ENCODE results near the gene CUL7.

DNA sequence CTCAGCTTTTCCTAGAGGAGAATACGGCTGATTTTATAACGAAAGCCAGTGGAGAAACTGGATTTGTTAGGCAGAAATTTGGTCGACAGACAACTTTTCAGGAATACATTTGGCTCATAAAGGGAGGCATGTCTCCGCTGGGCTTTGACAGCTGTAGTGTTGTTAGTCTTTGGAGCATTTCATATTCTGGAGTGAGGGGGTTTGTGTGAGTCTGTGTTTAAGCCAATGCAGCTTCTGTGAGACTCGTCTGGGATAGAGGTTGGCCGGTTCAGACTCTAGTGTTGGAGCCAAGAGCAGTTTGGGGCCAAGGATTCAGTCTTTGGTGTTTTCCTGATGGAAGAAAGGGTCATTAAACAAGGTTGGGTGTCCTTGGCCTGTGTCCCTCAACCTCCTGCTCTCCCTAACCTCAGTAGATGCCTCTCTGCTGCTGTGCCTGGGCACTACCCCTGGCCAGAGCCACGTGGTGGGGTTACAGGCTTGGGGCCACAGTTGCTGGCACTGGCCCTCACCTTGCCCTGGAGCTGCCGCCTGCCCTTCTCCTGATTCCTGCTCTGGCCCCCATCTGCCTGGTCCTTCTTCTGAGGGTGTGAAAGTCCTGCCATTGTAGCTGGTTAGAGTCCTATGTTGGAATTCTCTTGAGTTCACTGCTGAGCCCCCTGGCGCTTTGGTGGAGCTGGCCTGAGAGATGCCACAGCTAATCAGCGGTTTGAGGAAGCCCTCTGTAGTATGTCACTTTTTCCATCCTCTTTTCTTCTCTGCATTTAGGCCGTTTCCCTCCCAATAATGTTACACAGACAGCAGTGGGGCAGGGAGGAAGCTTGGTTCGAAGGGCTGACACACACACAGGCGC is 29.4 kb upstream of the CUL7 start:
- no peak for TF ChIP-seq FOXK1 (CRISPR knock-in tag; IDR thresholded peaks at IDR 0.05)
- TF ChIP-seq, protein P1, sequence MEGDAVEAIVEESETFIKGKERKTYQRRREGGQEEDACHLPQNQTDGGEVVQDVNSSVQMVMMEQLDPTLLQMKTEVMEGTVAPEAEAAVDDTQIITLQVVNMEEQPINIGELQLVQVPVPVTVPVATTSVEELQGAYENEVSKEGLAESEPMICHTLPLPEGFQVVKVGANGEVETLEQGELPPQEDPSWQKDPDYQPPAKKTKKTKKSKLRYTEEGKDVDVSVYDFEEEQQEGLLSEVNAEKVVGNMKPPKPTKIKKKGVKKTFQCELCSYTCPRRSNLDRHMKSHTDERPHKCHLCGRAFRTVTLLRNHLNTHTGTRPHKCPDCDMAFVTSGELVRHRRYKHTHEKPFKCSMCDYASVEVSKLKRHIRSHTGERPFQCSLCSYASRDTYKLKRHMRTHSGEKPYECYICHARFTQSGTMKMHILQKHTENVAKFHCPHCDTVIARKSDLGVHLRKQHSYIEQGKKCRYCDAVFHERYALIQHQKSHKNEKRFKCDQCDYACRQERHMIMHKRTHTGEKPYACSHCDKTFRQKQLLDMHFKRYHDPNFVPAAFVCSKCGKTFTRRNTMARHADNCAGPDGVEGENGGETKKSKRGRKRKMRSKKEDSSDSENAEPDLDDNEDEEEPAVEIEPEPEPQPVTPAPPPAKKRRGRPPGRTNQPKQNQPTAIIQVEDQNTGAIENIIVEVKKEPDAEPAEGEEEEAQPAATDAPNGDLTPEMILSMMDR (IDR thresholded peaks at IDR 0.05): no peak
- TF ChIP-seq NR3C1 (CRISPR knock-in tag; conservative IDR thresholded peaks at IDR 0.05; ENCODE audit: low read depth): no peak
- no peak for TF ChIP-seq TP53 (CRISPR knock-in tag; IDR thresholded peaks at IDR 0.05)
- no peak for TF ChIP-seq MYBL2 (CRISPR knock-in tag; IDR thresholded peaks at IDR 0.05)
- no peak for TF ChIP-seq GABPB1 (CRISPR knock-in tag; IDR thresholded peaks at IDR 0.05)
- TF ChIP-seq, protein P2, sequence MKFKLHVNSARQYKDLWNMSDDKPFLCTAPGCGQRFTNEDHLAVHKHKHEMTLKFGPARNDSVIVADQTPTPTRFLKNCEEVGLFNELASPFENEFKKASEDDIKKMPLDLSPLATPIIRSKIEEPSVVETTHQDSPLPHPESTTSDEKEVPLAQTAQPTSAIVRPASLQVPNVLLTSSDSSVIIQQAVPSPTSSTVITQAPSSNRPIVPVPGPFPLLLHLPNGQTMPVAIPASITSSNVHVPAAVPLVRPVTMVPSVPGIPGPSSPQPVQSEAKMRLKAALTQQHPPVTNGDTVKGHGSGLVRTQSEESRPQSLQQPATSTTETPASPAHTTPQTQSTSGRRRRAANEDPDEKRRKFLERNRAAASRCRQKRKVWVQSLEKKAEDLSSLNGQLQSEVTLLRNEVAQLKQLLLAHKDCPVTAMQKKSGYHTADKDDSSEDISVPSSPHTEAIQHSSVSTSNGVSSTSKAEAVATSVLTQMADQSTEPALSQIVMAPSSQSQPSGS (CRISPR knock-in tag; IDR thresholded peaks at IDR 0.05; ENCODE audit: borderline replicate concordance, low read depth): no peak
- TF ChIP-seq PRRX2 (CRISPR knock-in tag; IDR thresholded peaks at IDR 0.05): no peak
- no peak for TF ChIP-seq FOXJ3 (CRISPR knock-in tag; IDR thresholded peaks at IDR 0.05; ENCODE audit: borderline replicate concordance)
- TF ChIP-seq ELF4 (CRISPR knock-in tag; IDR thresholded peaks at IDR 0.05; ENCODE audit: low read depth): no peak
- no peak for TF ChIP-seq GTF2I (CRISPR knock-in tag; conservative IDR thresholded peaks at IDR 0.05)
- TF ChIP-seq, protein P3, sequence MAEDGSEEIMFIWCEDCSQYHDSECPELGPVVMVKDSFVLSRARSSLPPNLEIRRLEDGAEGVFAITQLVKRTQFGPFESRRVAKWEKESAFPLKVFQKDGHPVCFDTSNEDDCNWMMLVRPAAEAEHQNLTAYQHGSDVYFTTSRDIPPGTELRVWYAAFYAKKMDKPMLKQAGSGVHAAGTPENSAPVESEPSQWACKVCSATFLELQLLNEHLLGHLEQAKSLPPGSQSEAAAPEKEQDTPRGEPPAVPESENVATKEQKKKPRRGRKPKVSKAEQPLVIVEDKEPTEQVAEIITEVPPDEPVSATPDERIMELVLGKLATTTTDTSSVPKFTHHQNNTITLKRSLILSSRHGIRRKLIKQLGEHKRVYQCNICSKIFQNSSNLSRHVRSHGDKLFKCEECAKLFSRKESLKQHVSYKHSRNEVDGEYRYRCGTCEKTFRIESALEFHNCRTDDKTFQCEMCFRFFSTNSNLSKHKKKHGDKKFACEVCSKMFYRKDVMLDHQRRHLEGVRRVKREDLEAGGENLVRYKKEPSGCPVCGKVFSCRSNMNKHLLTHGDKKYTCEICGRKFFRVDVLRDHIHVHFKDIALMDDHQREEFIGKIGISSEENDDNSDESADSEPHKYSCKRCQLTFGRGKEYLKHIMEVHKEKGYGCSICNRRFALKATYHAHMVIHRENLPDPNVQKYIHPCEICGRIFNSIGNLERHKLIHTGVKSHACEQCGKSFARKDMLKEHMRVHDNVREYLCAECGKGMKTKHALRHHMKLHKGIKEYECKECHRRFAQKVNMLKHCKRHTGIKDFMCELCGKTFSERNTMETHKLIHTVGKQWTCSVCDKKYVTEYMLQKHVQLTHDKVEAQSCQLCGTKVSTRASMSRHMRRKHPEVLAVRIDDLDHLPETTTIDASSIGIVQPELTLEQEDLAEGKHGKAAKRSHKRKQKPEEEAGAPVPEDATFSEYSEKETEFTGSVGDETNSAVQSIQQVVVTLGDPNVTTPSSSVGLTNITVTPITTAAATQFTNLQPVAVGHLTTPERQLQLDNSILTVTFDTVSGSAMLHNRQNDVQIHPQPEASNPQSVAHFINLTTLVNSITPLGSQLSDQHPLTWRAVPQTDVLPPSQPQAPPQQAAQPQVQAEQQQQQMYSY (CRISPR knock-in tag; IDR thresholded peaks at IDR 0.05): no peak
- no peak for TF ChIP-seq MXD4 (CRISPR knock-in tag; IDR thresholded peaks at IDR 0.05; ENCODE audit: borderline replicate concordance)
